K562 (cell line): ENCODE data around the gene ATXN7L2. TPM values are rescaled to one million over a fixed set of nuclear protein-coding genes. Genes with fewer than 3 reads are reported as not detected.

Experiments used
- FUS ChIP-seq: fragments of 200-400 bp; formaldehyde crosslinking; optimal IDR thresholded peaks from 2 replicates; pipeline ENCODE3; 2017; ENCODE audit warnings: low read depth, low read length
- LEF1 ChIP-seq: fragments of 450-650 bp; IDR thresholded peaks from 2 replicates; pipeline ENCODE4 v1.6.1; 2016; ENCODE audit warnings: mild to moderate bottlenecking
- RBM39 ChIP-seq: fragments of 200-400 bp; formaldehyde crosslinking; optimal IDR thresholded peaks from 2 replicates; pipeline ENCODE3; 2018; ENCODE audit warnings: low read depth, low read length
- REST ChIP-seq, 2 experiments: fragments of 450-650 bp; formaldehyde crosslinking in 1 of 2; IDR thresholded peaks; 2 replicates each; pipeline versions ENCODE4 v1.4.0 to v1.6.1; 2014 to 2020; ENCODE audit warnings: mild to moderate bottlenecking in 2 of 2, borderline replicate concordance in 1 of 2, low read depth in 1 of 2
- ZHX1 ChIP-seq: fragments of 150-350 bp; conservative IDR thresholded peaks from 2 replicates; pipeline ENCODE4 v1.6.1; 2014; ENCODE audit warnings: low read length
- ZNF140 ChIP-seq: fragments of 250-450 bp; sonication (Bioruptor Pico); IDR thresholded peaks from 2 replicates; pipeline ENCODE4 v1.8.0; 2021; ENCODE audit warnings: moderate library complexity, mild to moderate bottlenecking, inconsistent platforms
- polyA plus RNA-seq, 8 experiments: library from polyadenylated mRNA; depleted of rRNA in 4 of 8; stranded (reverse) in 5 of 8; unstranded in 3 of 8; fragments of >200 nt; fragmentation: Nextera tagmentation in 2 of 8; fragmentation: Illumina TruSeq in 1 of 8; extraction: Ambion mirVana in 2 of 8; extraction: Trizol in 1 of 8; gene quantifications; 2 replicates each; pipeline versions ENCODE4 v1.2.1 to v1.2.3, GENCODE V29; 2011 to 2014; ENCODE audit warnings: inconsistent platforms in 1 of 8, missing spikeins in 1 of 8
- total RNA-seq, 7 experiments: library from RNA; depleted of rRNA in 6 of 7; stranded (reverse); fragments of >200 nt in 6 of 7; fragmentation: Illumina TruSeq in 2 of 7; extraction: Trizol in 2 of 7; gene quantifications; 2 replicates each; pipeline versions ENCODE4 v1.2.1 to v1.2.3, GENCODE V29; 2011 to 2021; ENCODE audit warnings: low replicate concordance in 1 of 7

The ATXN7L2 gene
- total and polyA plus RNA-seq, 9 of the 15 experiments (the other 6 are each of a cell fraction or from before 2014, with no cell fraction given) = 0.21 to 10.4 (median 5.8) TPM

- TF ChIP-seq RBM39 (no peak), REST (IDR thresholded peaks at IDR 0.05; ENCODE audit: borderline replicate concordance) (no peak), REST (CRISPR knock-in tag; IDR thresholded peaks at IDR 0.05; ENCODE audit: low read depth) (no peak), FUS (no peak), LEF1 (no peak), ZHX1 (no peak), ZNF140 (CRISPR knock-in tag) (no peak)
These were observed 44.4 kb downstream of the ATXN7L2 start (continued) for GRCh38 chr1:109527846-109528695.
